HCT116 (cell line): ENCODE measurements around the gene PDE4D. TPM values are rescaled to one million over a fixed set of nuclear protein-coding genes. Genes with fewer than 3 reads are reported as not detected.

Experiments
- ATAC-seq: fragments of 200-7000 bp; cut with Tn5 transposase; 2 replicates; pipeline ENCODE4 v1.9.1; 2020; ENCODE audit warnings: mild to moderate bottlenecking, moderate library complexity
- BruUV-seq: library from RNA; stranded (reverse); fragments of 400-500 nt; replicated peaks from 2 replicates; lab custom pipeline; 2021; lab: Mats Ljungman, UMichigan
- CTCF ChIA-PET: fragments of 300-600 bp; sonication (Branson Sonifier 250); formaldehyde crosslinking; loops from one replicate; lab custom pipeline; 2021; ENCODE audit warnings: antibody characterized with exemption; lab: Charles Lee
- POLR2A ChIA-PET: fragments of 300-600, 350-600 bp; sonication (Branson Sonifier 250); formaldehyde crosslinking; loops from one replicate; lab custom pipeline; 2021; ENCODE audit warnings: antibody characterized with exemption; lab: Charles Lee
- RAD21 ChIA-PET, 2 experiments: fragments of 300-600 bp; sonication (Branson Sonifier 250); formaldehyde crosslinking; loops; one replicate each; lab custom pipeline; 2023; ENCODE audit warnings: low total read pairs in 2 of 2; ENCODE audit not compliant: uncharacterized antibody in 2 of 2, unreplicated experiment in 2 of 2, low non-redundant PET in 1 of 2; lab: Charles Lee
- DNase-seq: peaks from one replicate; pipeline ENCODE4 v3.0.0-alpha.2; 2010; ENCODE audit warnings: low read depth, low spot score
- H2AFZ ChIP-seq: fragments of 200-600 bp; shearing (Covaris generic), sonication (generic); 2 replicates; pipeline ENCODE4 v1.6.1; 2017; ENCODE audit warnings: low read depth, mixed run types, mixed read lengths, antibody characterized with exemption, low read length; ENCODE audit not compliant: poor library complexity, severe bottlenecking
- H3K27ac ChIP-seq: 2 replicates; pipeline ENCODE4 v1.5.1; 2012; ENCODE audit warnings: low read depth, low read length
- H3K27me3 ChIP-seq: fragments of 200-600 bp; sonication (generic); 2 replicates; pipeline ENCODE4 v1.6.1; 2016; ENCODE audit warnings: mixed run types, low read length, mixed read lengths; ENCODE audit not compliant: insufficient read depth
- H3K36me3 ChIP-seq, 2 experiments: fragments of 200-500 bp in 1 of 2; fragments of 200-600 bp in 1 of 2; sonication (Bioruptor generic) in 1 of 2; sonication (generic) in 1 of 2; 2 replicates each; pipeline versions ENCODE4 v1.5.1 to v1.6.1; 2014 to 2016; ENCODE audit warnings: low read length in 2 of 2, inconsistent platforms in 1 of 2, mixed read lengths in 1 of 2, mixed run types in 1 of 2; ENCODE audit not compliant: insufficient read depth in 2 of 2, control insufficient read depth in 1 of 2
- H3K4me1 ChIP-seq, 2 experiments: fragments of 200-600 bp in 1 of 2; sonication (generic) in 1 of 2; 2 replicates each; pipeline versions ENCODE4 v1.5.1 to v1.6.1; 2012 to 2017; ENCODE audit warnings: low read length in 2 of 2, inconsistent platforms in 1 of 2, mild to moderate bottlenecking in 1 of 2, mixed read lengths in 1 of 2, mixed run types in 1 of 2, moderate library complexity in 1 of 2; ENCODE audit not compliant: insufficient read depth in 2 of 2, control insufficient read depth in 1 of 2
- H3K4me2 ChIP-seq: fragments of 200-600 bp; sonication (generic); 2 replicates; pipeline ENCODE4 v1.6.1; 2017; ENCODE audit warnings: mixed run types, low read length, mixed read lengths
- H3K4me3 ChIP-seq, 2 experiments: fragments of 200-600 bp in 1 of 2; sonication (generic) in 1 of 2; replicated peaks in 1 of 2; 2 replicates each; pipeline ENCODE4 v1.5.1; 2011 to 2016; ENCODE audit warnings: low read length in 2 of 2, control low read depth in 1 of 2, low read depth in 1 of 2, mild to moderate bottlenecking in 1 of 2, mixed read lengths in 1 of 2, mixed run types in 1 of 2
- H3K79me2 ChIP-seq: fragments of 200-600 bp; sonication (generic); 2 replicates; pipeline ENCODE4 v1.6.1; 2017; ENCODE audit warnings: mild to moderate bottlenecking, mixed run types, low read length, moderate library complexity, mixed read lengths; ENCODE audit not compliant: insufficient read depth
- H3K9ac ChIP-seq: fragments of 200-600 bp; sonication (generic); 2 replicates; pipeline ENCODE4 v1.6.1; 2016; ENCODE audit warnings: low read length, mixed read lengths
- H3K9me2 ChIP-seq: fragments of 200-600 bp; sonication (generic), shearing (Covaris generic); 2 replicates; pipeline ENCODE4 v1.6.1; 2017; ENCODE audit warnings: mixed run types, mild to moderate bottlenecking, moderate library complexity; ENCODE audit not compliant: insufficient read depth
- H3K9me3 ChIP-seq, 2 experiments: fragments of 200-500 bp in 1 of 2; fragments of 200-600 bp in 1 of 2; sonication (Bioruptor generic) in 1 of 2; sonication (generic) in 1 of 2; 2 replicates each; pipeline ENCODE4 v1.6.1; 2014 to 2017; ENCODE audit warnings: low read length in 2 of 2, mixed read lengths in 2 of 2, inconsistent platforms in 1 of 2, low read depth in 1 of 2, mild to moderate bottlenecking in 1 of 2, mixed run types in 1 of 2, moderate library complexity in 1 of 2; ENCODE audit not compliant: control insufficient read depth in 1 of 2, insufficient read depth in 1 of 2
- H4K20me1 ChIP-seq: fragments of 200-600 bp; sonication (generic), shearing (Covaris generic); 2 replicates; pipeline ENCODE4 v1.6.1; 2017; ENCODE audit warnings: mixed run types, mild to moderate bottlenecking, moderate library complexity; ENCODE audit not compliant: insufficient read depth
- CBX3 ChIP-seq: IDR thresholded peaks from 2 replicates; pipeline ENCODE4 v1.6.1; 2012; ENCODE audit warnings: low read depth
- CEBPB ChIP-seq: IDR thresholded peaks from 2 replicates; pipeline ENCODE4 v1.6.1; 2012; ENCODE audit warnings: low read depth
- CTCF ChIP-seq, 3 experiments: fragments of 200-600 bp in 1 of 3; sonication (generic) in 1 of 3; IDR thresholded peaks in 2 of 3; conservative IDR thresholded peaks in 1 of 3; 2 replicates each; pipeline ENCODE4 v1.5.1; 2012 to 2017; ENCODE audit warnings: low read depth in 2 of 3, low read length in 2 of 3, antibody characterized with exemption in 1 of 3, borderline replicate concordance in 1 of 3, control low read depth in 1 of 3, mild to moderate bottlenecking in 1 of 3, mixed read lengths in 1 of 3, mixed run types in 1 of 3, moderate library complexity in 1 of 3; ENCODE audit not compliant: insufficient read depth in 1 of 3
- ELF1 ChIP-seq: IDR thresholded peaks from 2 replicates; pipeline ENCODE4 v1.6.1; 2012; ENCODE audit warnings: low read depth, borderline replicate concordance
- EZH2phosphoT487 ChIP-seq: fragments of 200-600 bp; IDR thresholded peaks from 2 replicates; pipeline ENCODE4 v1.6.1; 2018; ENCODE audit warnings: antibody characterized with exemption, borderline replicate concordance
- JUND ChIP-seq: IDR thresholded peaks from 2 replicates; pipeline ENCODE4 v1.6.1; 2012
- MAX ChIP-seq: IDR thresholded peaks from 2 replicates; pipeline ENCODE4 v1.6.1; 2012
- POLR2A ChIP-seq: IDR thresholded peaks from 2 replicates; pipeline ENCODE4 v1.7.0; 2011; ENCODE audit warnings: borderline replicate concordance; ENCODE audit not compliant: insufficient read depth, insufficient read length; ENCODE audit errors: extremely low read depth
- REST ChIP-seq: IDR thresholded peaks from 2 replicates; pipeline ENCODE4 v1.6.1; 2012; ENCODE audit warnings: low read depth
- SIN3A ChIP-seq: IDR thresholded peaks from 2 replicates; pipeline ENCODE4 v1.6.1; 2012; ENCODE audit warnings: low read depth
- TCF7L2 ChIP-seq: IDR thresholded peaks from 2 replicates; pipeline ENCODE4 v1.7.0; 2011; ENCODE audit warnings: borderline replicate concordance, inconsistent platforms; ENCODE audit not compliant: insufficient read depth, insufficient read length; ENCODE audit errors: extremely low read depth
- ZBTB33 ChIP-seq: IDR thresholded peaks from 2 replicates; pipeline ENCODE4 v1.6.1; 2011; ENCODE audit warnings: mild to moderate bottlenecking, low read length, moderate library complexity; ENCODE audit not compliant: insufficient replicate concordance; ENCODE audit errors: extremely low read depth
- ZFX ChIP-seq: fragments of 450-650 bp; IDR thresholded peaks from 2 replicates; pipeline ENCODE4 v1.6.1; 2017
- intact Hi-C: fragments of 100-400 bp; cut with micrococcal nuclease; formaldehyde crosslinking; loops from 2 replicates; pipeline ENCODE4 v1.10.0; 2022
- total RNA-seq: library from RNA; stranded (reverse); gene quantifications from one replicate; pipeline ENCODE4 v1.2.1, GENCODE V29; 2021; ENCODE audit not compliant: unreplicated experiment

The PDE4D gene
- total RNA-seq, 1 experiment from 2014 or later: 1.1 TPM

- Histone ChIP-seq H3K4me3 (no peak overlapping the region), H3K9me2 (no peaks in the 10 kb centered on the region), H3K4me2 (no peak overlapping the region), H3K27ac (no peak overlapping the region), H3K9me3 (no peaks in the 10 kb centered on the region), H3K4me1 (no peaks in the 10 kb centered on the region), H4K20me1 (no peaks in the 10 kb centered on the region), H3K36me3 (no peaks in the 10 kb centered on the region), H3K9ac (no peak overlapping the region), H2AFZ (no peak overlapping the region), H3K27me3 (no peaks in the 10 kb centered on the region), H3K79me2 (no peaks in the 10 kb centered on the region)
- DNase-seq (no peak), ATAC-seq (no peak)
- ChIA-PET RAD21 (no interaction called here), CTCF (no interaction called here), POLR2A (no interaction called here)
- intact Hi-C loops: no loop called here
- TF ChIP-seq ZBTB33: no peak
- no peak for TF ChIP-seq CTCF (IDR thresholded peaks at IDR 0.05 in 2 of 3, conservative IDR thresholded peaks at IDR 0.05 in 1 of 3; ENCODE audit: borderline replicate concordance in 1 of 3, insufficient read depth in 1 of 3, low read depth in 2 of 3, low read length in 2 of 3)
- no peak for TF ChIP-seq CBX3
- no peak for TF ChIP-seq MAX
- TF ChIP-seq REST: no peak
- TF ChIP-seq POLR2A: no peak
- TF ChIP-seq ZFX: no peak
- no peak for TF ChIP-seq TCF7L2
- no peak for TF ChIP-seq CEBPB
- no peak for TF ChIP-seq JUND
- TF ChIP-seq SIN3A: no peak
- TF ChIP-seq EZH2phosphoT487: no peak
- TF ChIP-seq ELF1: no peak
- BruUV-seq: no TSS peak
Measured at GRCh38 chr5:59615272-59615671, 278.3 kb downstream of the PDE4D start.
